HG02885 (cell line): ENCODE data around the gene SOCS2.
A peak's percentile ranks its signal among the peaks of the same experiment; 100 is the strongest.
"Not testable (repeated sequence)": the region's sequence is repeated elsewhere in the genome, so short reads cannot be mapped to it uniquely, and the experiment has no call there.

Experiments
- ATAC-seq: cut with Tn5 transposase; IDR thresholded peaks from one replicate; pipeline ENCODE4 v1.9.1; 2021; ENCODE audit warnings: mild to moderate bottlenecking; ENCODE audit not compliant: unreplicated experiment, poor library complexity

SOCS2 gene

DNA sequence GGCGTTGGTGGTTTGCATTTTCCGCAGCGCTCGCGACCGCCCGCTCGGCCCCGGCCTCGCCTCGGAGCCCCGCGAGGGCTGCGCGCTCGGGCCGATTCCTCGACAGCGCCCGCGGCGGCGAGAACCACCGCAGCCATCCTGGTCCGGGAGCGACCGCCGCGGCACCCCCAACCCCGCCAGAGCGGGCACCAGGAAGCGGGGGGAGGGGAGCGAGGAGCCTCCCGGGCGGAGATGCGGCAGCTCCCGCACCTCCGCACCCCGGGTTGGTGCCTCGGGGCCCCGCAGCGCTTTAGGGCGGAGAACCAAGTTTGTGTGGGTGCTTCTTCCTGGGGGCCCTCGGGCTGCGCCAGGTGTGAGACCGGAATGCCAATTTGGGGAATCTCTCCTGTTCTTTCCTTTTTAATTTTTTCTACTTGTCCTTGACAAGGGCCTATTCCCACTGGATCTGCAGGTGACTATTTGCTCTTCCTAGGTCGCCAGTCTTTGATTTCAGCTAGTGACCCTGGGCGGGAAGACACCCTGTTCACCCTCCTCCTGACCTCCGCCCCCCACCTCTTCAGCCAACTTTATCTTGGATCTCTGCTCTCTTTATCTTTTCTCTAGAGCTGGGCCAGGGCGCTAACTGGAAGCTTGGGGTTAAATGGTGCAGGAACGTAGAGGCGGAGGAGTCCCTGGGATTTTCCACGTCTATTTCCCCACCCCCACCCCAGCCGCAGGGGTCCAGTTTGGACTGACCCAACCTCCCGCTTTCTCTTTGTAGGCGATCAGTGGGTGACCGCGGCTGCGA is at the start of gene SOCS2:
TSS of gene SOCS2 (plus strand) at position 751 of the 787 bp plus-strand sequence. CDS start 223 bp downstream, outside the sequence.
- ATAC-seq, result peak; percentile 16

DNA sequence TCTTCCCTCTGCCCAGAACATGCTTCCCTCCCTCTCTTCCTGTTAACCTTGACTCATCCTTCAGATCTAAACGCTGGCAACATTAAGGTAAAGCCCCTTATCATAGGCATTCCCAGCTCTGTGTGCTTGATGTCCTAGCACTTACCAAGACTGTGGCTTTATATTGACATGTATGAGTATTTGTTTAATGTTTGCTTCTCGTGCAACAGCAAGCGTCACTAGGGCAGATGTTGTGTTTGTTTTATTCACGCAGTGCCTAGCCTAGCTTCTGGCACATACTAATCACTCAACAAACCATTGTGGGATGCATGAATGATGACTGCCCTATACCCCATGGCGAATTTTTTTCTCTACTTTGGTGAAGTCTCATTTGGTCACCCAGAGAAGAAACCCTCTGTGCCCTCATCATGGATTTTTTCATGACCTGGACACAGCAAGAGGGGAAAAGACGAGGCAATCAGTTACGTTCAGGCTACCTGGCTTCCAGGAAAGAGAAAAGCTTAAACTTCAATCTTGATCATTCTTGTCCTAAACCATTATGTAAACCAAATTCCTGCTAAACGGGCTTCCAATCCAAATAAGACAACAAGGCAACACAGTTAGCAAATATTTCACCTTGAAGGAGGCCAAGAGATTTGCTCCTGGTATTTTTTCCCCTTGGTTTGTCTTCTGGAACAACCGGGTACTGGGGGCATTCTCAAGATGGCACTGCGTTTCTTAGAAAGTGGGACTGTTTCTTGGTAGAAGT is 47.9 kb upstream of the SOCS2 start:
- ATAC-seq, result no peak

GRCh38 chr12:93526786-93527428 is 45.6 kb upstream of the SOCS2 start:
- no peak for ATAC-seq

- ATAC-seq, result no peak
Observed at GRCh38 chr12:93530358-93530757, 42.1 kb upstream of the SOCS2 start.

GRCh38 chr12:93533310-93533709 is 39.2 kb upstream of the SOCS2 start:
- no peak for ATAC-seq

DNA sequence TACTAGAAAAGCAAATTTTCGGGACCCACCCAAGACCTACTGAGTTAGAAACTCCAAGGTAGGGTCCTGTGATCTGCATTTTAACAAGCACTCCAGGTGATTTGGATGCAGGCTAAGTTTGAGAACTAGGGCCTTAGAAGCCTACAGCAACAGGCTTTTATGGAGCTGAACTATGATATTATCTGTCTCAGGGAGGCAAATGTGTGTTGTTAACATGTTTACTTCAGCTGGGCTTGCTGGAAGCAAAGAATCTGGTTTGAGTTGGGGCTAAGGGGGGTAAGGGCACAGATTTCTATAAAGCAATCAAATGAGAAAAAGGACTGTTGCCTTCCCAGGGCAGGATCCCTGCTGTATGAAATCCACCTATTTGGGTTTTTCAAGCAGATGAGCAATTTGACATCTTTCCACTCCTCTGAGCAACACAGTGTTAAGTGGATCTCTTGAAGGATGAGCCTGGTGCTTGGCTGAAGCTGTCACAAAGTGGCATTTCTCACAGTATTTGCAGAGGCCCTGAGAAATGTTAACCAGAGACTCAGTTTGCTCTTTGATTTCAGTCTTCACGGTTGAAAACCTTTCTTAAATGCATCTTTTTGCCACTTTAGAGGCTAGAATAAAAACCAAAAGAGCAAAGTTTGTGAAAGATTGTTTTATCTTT is 36.2 kb upstream of the SOCS2 start:
- no peak for ATAC-seq

DNA sequence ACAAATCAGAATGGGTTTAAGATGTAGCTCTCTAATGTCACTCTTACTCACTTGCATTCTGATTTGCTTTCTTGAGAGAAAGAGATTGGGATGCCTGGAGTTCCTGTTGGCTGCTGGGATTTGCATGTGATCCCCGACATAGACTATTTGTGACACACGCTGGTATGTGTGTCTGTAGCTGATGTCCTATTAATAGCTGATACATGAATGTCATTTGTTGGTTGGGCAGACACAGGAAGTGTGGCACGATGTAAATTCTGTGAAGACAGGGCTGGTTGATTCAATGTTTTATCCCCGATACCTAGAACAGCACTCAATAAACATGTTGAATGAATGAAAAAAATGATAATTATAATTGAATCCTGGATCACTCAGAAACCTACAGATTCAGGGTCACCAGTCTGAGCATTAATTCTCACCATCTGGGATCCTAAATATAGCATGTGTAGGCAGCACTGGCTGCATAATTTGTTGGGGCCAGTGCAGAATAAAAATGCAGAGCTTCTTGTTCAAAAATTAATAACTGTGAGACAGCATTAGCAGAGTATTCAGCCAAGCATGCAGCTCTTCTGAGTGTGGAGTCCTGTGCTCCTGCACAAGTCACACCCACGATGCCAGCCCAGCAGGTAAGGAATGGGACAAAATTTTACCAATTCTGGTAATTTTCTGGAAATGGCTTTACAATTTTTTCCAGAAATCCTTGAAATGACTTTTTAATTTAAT is 35.5 kb upstream of the SOCS2 start:
- peak; percentile 88 for ATAC-seq

DNA sequence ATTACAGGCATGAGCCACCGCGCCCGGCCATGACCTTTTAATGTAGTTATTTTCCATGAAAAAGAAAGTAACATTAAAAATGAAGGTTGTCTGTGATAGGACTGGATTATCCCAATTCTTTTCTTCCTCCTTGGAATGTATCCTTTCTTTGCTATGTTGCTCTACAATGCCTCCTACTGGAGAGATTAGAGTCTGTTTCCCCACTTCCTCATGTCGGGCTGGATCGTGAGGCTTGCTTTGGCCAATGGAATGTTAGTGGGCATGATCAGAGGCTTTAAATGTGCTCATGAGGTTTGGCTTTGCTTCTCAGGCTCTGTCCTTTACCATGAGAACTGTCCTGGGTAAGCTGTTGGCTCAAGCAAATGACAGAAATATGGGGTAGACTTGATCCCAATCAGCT is 34.7 kb upstream of the SOCS2 start:
- ATAC-seq, result no peak

DNA sequence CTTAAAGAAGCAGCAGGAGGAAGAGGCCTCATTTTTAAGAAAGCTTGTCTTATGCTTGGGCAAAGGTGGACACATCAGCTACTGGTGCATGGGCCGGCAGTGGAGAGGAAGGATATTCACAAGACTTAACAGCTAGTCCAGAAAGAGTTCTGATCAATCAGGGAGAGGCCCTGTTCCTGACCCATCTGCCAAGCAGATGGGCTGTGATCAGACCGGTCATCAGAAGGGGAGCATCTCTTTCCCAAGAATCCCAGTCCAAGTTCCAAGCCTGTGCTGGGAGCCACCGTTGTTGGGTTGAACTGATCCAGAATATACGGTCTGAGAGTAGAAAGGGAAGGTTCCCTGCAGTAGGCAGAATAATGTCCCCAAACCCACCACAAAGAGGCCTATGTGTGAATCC is 32.7 kb upstream of the SOCS2 start:
- ATAC-seq, result no peak

GRCh38 chr12:93540466-93540865 is 32.0 kb upstream of the SOCS2 start:
- ATAC-seq, result no peak

DNA sequence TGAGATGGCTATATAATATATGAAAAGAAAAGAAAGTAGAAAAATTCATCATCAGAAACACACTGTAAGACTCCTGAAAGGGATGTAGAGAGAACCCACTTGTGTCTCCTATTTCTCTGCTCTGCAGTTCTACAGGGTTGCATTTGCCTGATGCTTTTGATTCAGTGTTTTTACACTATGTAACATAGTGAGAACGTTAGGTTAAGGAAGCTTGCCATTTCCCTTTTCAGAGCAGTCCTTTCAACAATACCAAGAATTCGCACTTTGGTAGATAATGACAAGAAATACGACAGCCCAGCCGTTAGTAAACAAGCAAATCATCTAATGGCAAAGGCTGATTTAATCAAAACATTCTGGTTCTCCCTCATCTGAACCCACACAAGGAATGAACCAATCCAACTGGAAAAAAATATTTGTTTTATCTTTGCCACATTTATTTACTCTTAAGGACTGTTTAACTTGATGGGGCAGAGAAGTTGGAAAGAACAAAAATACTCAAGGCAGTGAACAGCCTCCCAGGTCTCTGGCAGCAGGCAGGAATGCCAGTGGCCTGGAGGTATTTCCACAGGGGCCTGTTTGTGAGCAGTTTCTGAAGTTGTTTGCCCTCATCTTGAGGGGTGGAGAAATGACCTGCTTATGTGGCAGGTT is 30.8 kb upstream of the SOCS2 start:
- no peak for ATAC-seq

DNA sequence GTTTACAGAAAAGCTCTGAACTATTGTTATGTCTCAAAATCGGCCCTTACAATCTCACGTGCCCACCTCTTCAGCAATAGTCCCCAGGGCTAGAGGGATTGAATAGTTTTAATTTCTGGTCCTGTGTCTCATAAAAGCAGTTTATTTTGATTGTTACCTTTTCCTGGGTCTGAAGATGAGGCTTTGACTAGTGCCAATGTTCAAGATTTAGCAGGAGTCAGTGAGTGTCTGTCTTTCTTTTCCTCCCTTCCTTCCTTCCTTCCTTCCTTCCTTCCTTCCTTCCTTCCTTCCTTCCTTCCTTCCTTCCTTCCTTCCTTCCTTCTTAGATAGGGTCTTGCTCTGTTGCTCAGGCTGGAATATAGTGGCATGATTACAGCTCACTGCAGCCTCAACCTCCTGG is 24.7 kb upstream of the SOCS2 start:
- no peak for ATAC-seq

- ATAC-seq, result no peak
Observed at GRCh38 chr12:93549174-93549573, 23.3 kb upstream of the SOCS2 start.

GRCh38 chr12:93550748-93551611 is 21.5 kb upstream of the SOCS2 start:
- ATAC-seq, result no peak

DNA sequence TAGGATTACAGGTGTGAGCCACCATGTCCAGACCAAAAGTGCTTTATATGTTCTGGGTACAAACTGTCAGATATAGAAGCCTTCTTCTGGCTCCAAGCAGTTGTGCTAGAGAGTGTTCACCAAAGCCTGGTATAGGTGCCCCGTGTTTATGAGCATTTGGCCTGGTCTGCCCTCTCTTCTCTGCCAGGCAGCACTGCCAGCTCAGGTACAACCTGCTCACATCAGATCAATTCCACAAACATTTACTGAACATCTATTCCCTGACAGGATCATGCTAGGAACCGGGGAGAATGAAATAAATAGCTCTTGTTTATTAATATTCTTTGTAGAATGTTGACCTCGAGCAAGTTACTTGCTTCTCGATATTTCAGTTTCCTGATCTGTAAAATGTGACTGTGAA is 20.0 kb upstream of the SOCS2 start:
- no peak for ATAC-seq

DNA sequence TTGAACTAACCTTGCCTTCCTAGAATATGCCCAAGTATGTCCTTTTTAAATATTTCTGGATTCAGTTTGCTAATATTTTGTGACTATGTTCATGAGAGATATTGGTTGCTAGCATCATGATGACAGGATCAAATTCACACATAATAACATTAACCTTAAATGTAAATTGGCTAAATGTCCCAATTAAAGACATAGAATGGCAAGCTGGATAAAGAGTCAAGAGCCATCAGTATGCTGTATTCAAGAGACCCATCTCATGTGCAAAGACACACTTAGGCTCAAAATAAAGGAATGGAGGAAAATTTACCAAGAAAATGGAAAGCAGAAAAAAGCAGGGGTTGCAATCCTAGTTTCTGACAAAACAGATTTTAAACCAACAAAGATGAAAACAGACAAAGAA is 14.6 kb upstream of the SOCS2 start:
- ATAC-seq, result not testable (repeated sequence)

DNA sequence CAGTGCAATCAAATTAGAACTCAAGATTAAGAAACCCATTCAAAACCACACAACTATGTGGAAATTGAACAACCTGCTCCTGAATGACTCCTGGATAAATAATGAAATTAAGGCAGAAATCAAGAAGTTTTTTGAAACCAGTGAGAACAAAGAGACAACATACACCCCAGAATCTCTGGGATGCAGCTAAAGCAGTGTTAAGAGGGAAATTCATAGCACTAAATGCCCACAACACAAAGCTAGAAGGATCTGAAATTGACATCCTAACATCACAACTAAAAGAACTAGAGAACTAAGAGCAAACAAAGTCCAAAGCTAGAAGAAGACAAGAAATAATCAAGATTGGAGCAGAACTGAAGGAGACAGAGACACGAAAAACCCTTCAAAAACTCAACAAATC is 13.8 kb upstream of the SOCS2 start:
- not testable (repeated sequence) for ATAC-seq

- ATAC-seq, result no peak
Observed at GRCh38 chr12:93563807-93564538, 8.5 kb upstream of the SOCS2 start.
